ENCODE results near the gene COL3A1.

COL3A1 gene

GRCh38 chr2:188984065-188984491, 9.9 kb downstream of the COL3A1 start:
- Histone ChIP-seq H3K27me3 (no peaks in the 10 kb centered on the region), H3K4me3 (no peak overlapping the region), H4K20me1 (no peaks in the 10 kb centered on the region), H3K27ac (no peak overlapping the region), H3K36me3 (no peaks in the 10 kb centered on the region), H3K9me3 (replicated peaks in 1 of 11) (no peaks in the 10 kb centered on the region), H3K9ac (no peak overlapping the region), H3K4me1 (no peaks in the 10 kb centered on the region), H3K4me2 (no peak overlapping the region)
- TF ChIP-seq Cebpa-rat (IDR thresholded peaks at IDR 0.05) = no peak

GRCh38 chr2:188984680-188985079, 10.5 kb downstream of the COL3A1 start:
- H3K27ac ChIP-seq = no peak overlapping the region
- no peaks in the 10 kb centered on the region for H3K36me3 ChIP-seq
- TF ChIP-seq Cebpa-rat (IDR thresholded peaks at IDR 0.05) = no peak

GRCh38 chr2:188986839-188987238, 12.7 kb downstream of the COL3A1 start:
- Histone ChIP-seq H3K9ac (no peak overlapping the region), H4K20me1 (no peaks in the 10 kb centered on the region), H3K4me3 (no peak overlapping the region), H3K27ac (no peak overlapping the region), H3K4me2 (no peak overlapping the region), H3K9me3 (replicated peaks in 1 of 11) (no peaks in the 10 kb centered on the region), H3K27me3 (no peaks in the 10 kb centered on the region), H3K4me1 (no peaks in the 10 kb centered on the region), H3K36me3 (no peaks in the 10 kb centered on the region)
- TF ChIP-seq Cebpa-rat (IDR thresholded peaks at IDR 0.05) = no peak

More at GRCh38 chr2:188984680-188985079, 10.5 kb downstream of the COL3A1 start:
- Histone ChIP-seq H3K27me3 (no peaks in the 10 kb centered on the region), H3K4me2 (no peak overlapping the region), H3K4me1 (no peaks in the 10 kb centered on the region), H3K4me3 (no peak overlapping the region), H3K9me3 (replicated peaks in 1 of 11) (no peaks in the 10 kb centered on the region), H3K9ac (no peak overlapping the region), H4K20me1 (no peaks in the 10 kb centered on the region)

GRCh38 chr2:188993247-188993646, 19.1 kb downstream of the COL3A1 start:
- TF ChIP-seq Cebpa-rat (IDR thresholded peaks at IDR 0.05) = no peak
- Histone ChIP-seq H3K9me3 (replicated peaks in 1 of 11) (no peaks in the 10 kb centered on the region), H3K4me2 (no peak overlapping the region), H3K27me3 (no peaks in the 10 kb centered on the region), H3K4me1 (no peaks in the 10 kb centered on the region), H3K27ac (no peak overlapping the region), H3K9ac (no peak overlapping the region), H3K4me3 (no peak overlapping the region), H4K20me1 (no peaks in the 10 kb centered on the region), H3K36me3 (no peaks in the 10 kb centered on the region)

GRCh38 chr2:188997263-188997662, 23.1 kb downstream of the COL3A1 start:
- H3K4me1 ChIP-seq = no peaks in the 10 kb centered on the region
- no peak overlapping the region for H3K4me3 ChIP-seq
- H3K36me3 ChIP-seq = no peaks in the 10 kb centered on the region
- H3K9me3 ChIP-seq (replicated peaks in 1 of 11) = no peaks in the 10 kb centered on the region
- no peaks in the 10 kb centered on the region for H4K20me1 ChIP-seq
- no peak overlapping the region for H3K9ac ChIP-seq
- TF ChIP-seq Cebpa-rat (IDR thresholded peaks at IDR 0.05) = no peak
- H3K27ac ChIP-seq = no peak overlapping the region
- no peaks in the 10 kb centered on the region for H3K27me3 ChIP-seq
- no peak overlapping the region for H3K4me2 ChIP-seq

- H3K27ac ChIP-seq = no peak overlapping the region
- no peak overlapping the region for H3K4me3 ChIP-seq
- no peaks in the 10 kb centered on the region for H3K4me1 ChIP-seq
- H3K36me3 ChIP-seq = no peaks in the 10 kb centered on the region
- H3K27me3 ChIP-seq = no peaks in the 10 kb centered on the region
- H3K4me2 ChIP-seq = no peak overlapping the region
- TF ChIP-seq Cebpa-rat (IDR thresholded peaks at IDR 0.05) = no peak
- H3K9ac ChIP-seq = no peak overlapping the region
- H3K9me3 ChIP-seq (replicated peaks in 1 of 11) = no peaks in the 10 kb centered on the region
- no peaks in the 10 kb centered on the region for H4K20me1 ChIP-seq
Measured at GRCh38 chr2:189000221-189000620, 26.0 kb downstream of the COL3A1 start.

- no peaks in the 10 kb centered on the region for H3K9me3 ChIP-seq (replicated peaks in 1 of 11)
- H4K20me1 ChIP-seq = no peaks in the 10 kb centered on the region
- H3K9ac ChIP-seq = no peak overlapping the region
- H3K4me3 ChIP-seq = no peak overlapping the region
- H3K27me3 ChIP-seq = no peaks in the 10 kb centered on the region
- no peaks in the 10 kb centered on the region for H3K4me1 ChIP-seq
- no peak overlapping the region for H3K4me2 ChIP-seq
- H3K27ac ChIP-seq = no peak overlapping the region
- no peaks in the 10 kb centered on the region for H3K36me3 ChIP-seq
- TF ChIP-seq Cebpa-rat (IDR thresholded peaks at IDR 0.05) = no peak
Measured at GRCh38 chr2:189002079-189002478, 27.9 kb downstream of the COL3A1 start.

- Histone ChIP-seq H4K20me1 (no peaks in the 10 kb centered on the region), H3K4me2 (no peak overlapping the region), H3K9ac (no peak overlapping the region), H3K27ac (no peak overlapping the region), H3K27me3 (no peaks in the 10 kb centered on the region), H3K9me3 (replicated peaks in 1 of 11) (no peaks in the 10 kb centered on the region), H3K36me3 (no peaks in the 10 kb centered on the region), H3K4me3 (no peak overlapping the region), H3K4me1 (no peaks in the 10 kb centered on the region)
- TF ChIP-seq Cebpa-rat (IDR thresholded peaks at IDR 0.05) = no peak
Measured at GRCh38 chr2:189008555-189009262, 34.5 kb downstream of the COL3A1 start.

GRCh38 chr2:189010536-189010935, 36.4 kb downstream of the COL3A1 start:
- no peaks in the 10 kb centered on the region for H3K27me3 ChIP-seq
- no peaks in the 10 kb centered on the region for H4K20me1 ChIP-seq
- H3K36me3 ChIP-seq = no peaks in the 10 kb centered on the region
- H3K4me1 ChIP-seq = no peaks in the 10 kb centered on the region
- H3K9me3 ChIP-seq (replicated peaks in 1 of 11) = no peaks in the 10 kb centered on the region
- H3K27ac ChIP-seq = no peak overlapping the region
- H3K9ac ChIP-seq = no peak overlapping the region
- no peak for TF ChIP-seq Cebpa-rat (IDR thresholded peaks at IDR 0.05)
- no peak overlapping the region for H3K4me2 ChIP-seq
- no peak overlapping the region for H3K4me3 ChIP-seq

- no peaks in the 10 kb centered on the region for H4K20me1 ChIP-seq
- no peaks in the 10 kb centered on the region for H3K9me3 ChIP-seq (replicated peaks in 1 of 11)
- H3K4me2 ChIP-seq = no peak overlapping the region
- no peak overlapping the region for H3K4me3 ChIP-seq
- H3K9ac ChIP-seq = no peak overlapping the region
- H3K36me3 ChIP-seq = no peaks in the 10 kb centered on the region
- H3K4me1 ChIP-seq = no peaks in the 10 kb centered on the region
- no peak overlapping the region for H3K27ac ChIP-seq
- no peak for TF ChIP-seq Cebpa-rat (IDR thresholded peaks at IDR 0.05)
- H3K27me3 ChIP-seq = no peaks in the 10 kb centered on the region
Measured at GRCh38 chr2:189012351-189012750, 38.2 kb downstream of the COL3A1 start.

All from BLaER1 treated with 17β-estradiol and CSF1 and Interleukin-3, amounts not matched to agents 10 nM and 100 nM (cell line).